SU-DHL-6 (cell line): Measurements from ENCODE around the gene MMP13.

Source experiments
- CTCF ChIP-seq: fragments of 200-600 bp; sonication (generic); IDR thresholded peaks from one replicate; pipeline ENCODE4 v1.5.1; 2017; ENCODE audit warnings: antibody characterized with exemption, mild to moderate bottlenecking, low read length, moderate library complexity; ENCODE audit not compliant: insufficient read depth, poor library complexity, severe bottlenecking
- EZH2phosphoT487 ChIP-seq: fragments of 200-600 bp; sonication (generic), shearing (Covaris generic); conservative IDR thresholded peaks from 2 replicates; pipeline ENCODE4 v1.6.1; 2018; ENCODE audit warnings: mild to moderate bottlenecking, antibody characterized with exemption, low read length, moderate library complexity, mixed read lengths

- TF ChIP-seq CTCF (no peak), EZH2phosphoT487 (no peak)
These were observed 55.2 kb downstream of the MMP13 start for GRCh38 chr11:102900346-102900745.
